Lower lobe of right lung (tissue), 2 donors: ENCODE data around the gene PARP15. TPM values are rescaled to one million over a fixed set of nuclear protein-coding genes. Genes with fewer than 3 reads are reported as not detected.

ENCODE experiments used
- ATAC-seq, 2 donors: fragments of 200-7000 bp; cut with Tn5 transposase; one replicate each; pipeline ENCODE4 v1.9.1; 2020 to 2022; ENCODE audit warnings: mild to moderate bottlenecking in 2 of 2, moderate library complexity in 2 of 2
- DNase-seq: peaks from one replicate; pipeline ENCODE4 v3.0.0-alpha.2; 2020
- H3K27ac ChIP-seq: fragments of 200-600 bp; one replicate; pipeline ENCODE4 v1.8.0; 2022
- H3K27me3 ChIP-seq: fragments of 200-600 bp; one replicate; pipeline ENCODE4 v1.8.0; 2022; ENCODE audit warnings: low read depth
- H3K36me3 ChIP-seq: fragments of 200-600 bp; one replicate; pipeline ENCODE4 v1.8.0; 2022; ENCODE audit warnings: mild to moderate bottlenecking
- H3K4me1 ChIP-seq: fragments of 200-600 bp; one replicate; pipeline ENCODE4 v1.8.0; 2022
- H3K4me3 ChIP-seq: fragments of 200-600 bp; one replicate; pipeline ENCODE4 v1.8.0; 2022; ENCODE audit warnings: mild to moderate bottlenecking
- H3K9me3 ChIP-seq: fragments of 200-600 bp; one replicate; pipeline ENCODE4 v1.8.0; 2022
- intact Hi-C: fragments of 100-400 bp; cut with DNase I; formaldehyde crosslinking; loops from one replicate; pipeline ENCODE4 v1.11.0; 2022
- total RNA-seq: library from RNA; stranded (reverse); fragmentation: NEBNext Ultra II Directional; extraction: Animal tissue kit (Norgen Biotek cat#: 25700); gene quantifications from one replicate; pipeline ENCODE4 v1.2.1, GENCODE V29; 2021
- TF ChIP-seq, protein P1 (sequence below): fragments of 200-600 bp; IDR thresholded peaks from one replicate; pipeline ENCODE4 v1.8.0; 2022; ENCODE audit warnings: antibody characterized with exemption, mild to moderate bottlenecking
- donor health status: DM: no; HTN: yes; CAD: no; lungs with severe emphysema.

The PARP15 gene
- total RNA-seq, 1 donor from 2014 or later = 11.4 TPM

DNA sequence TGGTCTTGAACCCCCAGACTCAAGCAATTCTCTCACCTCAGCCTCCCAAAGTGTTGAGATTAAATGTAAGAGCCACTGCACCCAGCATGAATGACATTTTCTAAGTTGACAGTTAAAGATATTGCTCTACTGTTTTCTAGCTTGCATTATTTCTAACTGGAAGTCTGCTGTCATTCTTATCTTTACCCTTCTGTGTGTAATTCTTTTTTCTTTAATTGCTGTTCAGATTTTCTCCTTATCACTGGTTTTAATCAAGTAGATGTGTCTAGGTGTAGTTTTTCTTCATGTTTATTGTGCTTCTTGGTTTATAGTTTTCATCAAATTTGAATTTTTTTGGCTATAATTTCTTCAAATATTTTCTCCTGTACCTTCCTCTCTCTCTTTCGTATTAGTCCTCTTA, 4.9 kb downstream of the PARP15 start:
- Histone ChIP-seq H3K27ac (no peak overlapping the region), H3K9me3 (peaks cover 16% of the 10 kb centered on the region), H3K27me3 (no peaks in the 10 kb centered on the region), H3K36me3 (no peaks in the 10 kb centered on the region), H3K4me1 (peaks cover 9% of the 10 kb centered on the region), H3K4me3 (no peak overlapping the region)
- DNase-seq (no peak), ATAC-seq (no peak)
- TF ChIP-seq, protein P1, sequence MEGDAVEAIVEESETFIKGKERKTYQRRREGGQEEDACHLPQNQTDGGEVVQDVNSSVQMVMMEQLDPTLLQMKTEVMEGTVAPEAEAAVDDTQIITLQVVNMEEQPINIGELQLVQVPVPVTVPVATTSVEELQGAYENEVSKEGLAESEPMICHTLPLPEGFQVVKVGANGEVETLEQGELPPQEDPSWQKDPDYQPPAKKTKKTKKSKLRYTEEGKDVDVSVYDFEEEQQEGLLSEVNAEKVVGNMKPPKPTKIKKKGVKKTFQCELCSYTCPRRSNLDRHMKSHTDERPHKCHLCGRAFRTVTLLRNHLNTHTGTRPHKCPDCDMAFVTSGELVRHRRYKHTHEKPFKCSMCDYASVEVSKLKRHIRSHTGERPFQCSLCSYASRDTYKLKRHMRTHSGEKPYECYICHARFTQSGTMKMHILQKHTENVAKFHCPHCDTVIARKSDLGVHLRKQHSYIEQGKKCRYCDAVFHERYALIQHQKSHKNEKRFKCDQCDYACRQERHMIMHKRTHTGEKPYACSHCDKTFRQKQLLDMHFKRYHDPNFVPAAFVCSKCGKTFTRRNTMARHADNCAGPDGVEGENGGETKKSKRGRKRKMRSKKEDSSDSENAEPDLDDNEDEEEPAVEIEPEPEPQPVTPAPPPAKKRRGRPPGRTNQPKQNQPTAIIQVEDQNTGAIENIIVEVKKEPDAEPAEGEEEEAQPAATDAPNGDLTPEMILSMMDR = no peak
- intact Hi-C loops = no loop called here

DNA sequence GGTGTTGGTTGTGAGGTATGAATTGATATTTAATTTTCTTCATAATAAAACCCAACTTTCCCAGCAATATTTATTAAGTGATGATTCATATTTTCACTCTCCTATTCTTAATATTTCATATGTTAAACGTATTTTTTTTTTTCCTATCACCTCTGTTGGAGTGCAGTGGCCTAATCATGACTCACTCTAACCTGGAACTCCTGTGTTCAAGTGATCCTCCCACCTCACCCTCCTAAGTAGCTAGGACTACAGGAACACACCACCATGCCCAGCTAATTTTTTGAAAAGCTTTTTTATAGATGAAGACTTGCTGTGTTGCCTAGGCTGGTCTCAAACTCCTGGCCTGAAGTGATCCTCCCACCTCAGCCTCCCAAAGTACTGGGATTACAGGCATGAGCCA, 8.6 kb downstream of the PARP15 start:
- TF ChIP-seq, protein P1 = no peak
- DNase-seq (no peak), ATAC-seq (no peak)
- intact Hi-C loops = no loop called here
- no peak overlapping the region for H3K27ac ChIP-seq
- H3K9me3 ChIP-seq = peaks cover 16% of the 10 kb centered on the region
- no peaks in the 10 kb centered on the region for H3K27me3 ChIP-seq
- H3K36me3 ChIP-seq = no peaks in the 10 kb centered on the region
- no peaks in the 10 kb centered on the region for H3K4me1 ChIP-seq
- H3K4me3 ChIP-seq = no peak overlapping the region

DNA sequence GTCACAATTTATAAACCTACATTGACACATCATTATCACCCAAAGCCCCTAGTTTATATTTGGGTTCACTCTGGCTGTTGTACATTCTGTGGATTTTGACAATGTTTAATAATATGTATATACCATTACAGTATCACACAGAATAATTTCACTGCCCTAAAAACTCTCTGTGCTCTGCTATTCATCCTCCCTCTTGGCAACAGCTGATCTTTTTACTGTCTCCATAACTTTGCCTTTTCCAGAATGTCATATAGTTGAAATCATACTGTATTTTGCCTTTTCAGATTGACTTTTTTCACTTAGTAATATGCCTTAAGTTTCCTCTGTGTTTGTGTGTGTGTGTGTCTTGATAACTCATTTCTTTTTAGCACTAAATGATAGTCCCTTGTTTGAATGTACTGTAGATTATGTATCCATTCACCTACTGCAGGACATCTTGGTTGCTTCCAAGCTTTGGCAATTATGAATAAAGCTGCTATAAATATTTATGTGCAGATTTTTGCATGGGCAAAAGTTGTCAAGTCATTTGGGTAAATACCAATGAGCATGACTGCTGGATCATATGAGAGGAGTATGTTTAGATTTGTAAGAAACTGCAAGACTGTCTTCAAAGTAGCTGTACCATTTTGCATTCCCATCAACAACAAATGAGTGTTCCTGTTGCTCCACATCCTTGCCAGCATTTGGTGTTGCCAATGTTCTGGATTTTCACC, 9.5 kb downstream of the PARP15 start:
- intact Hi-C loops = no loop called here
- no peak for DNase-seq

DNA sequence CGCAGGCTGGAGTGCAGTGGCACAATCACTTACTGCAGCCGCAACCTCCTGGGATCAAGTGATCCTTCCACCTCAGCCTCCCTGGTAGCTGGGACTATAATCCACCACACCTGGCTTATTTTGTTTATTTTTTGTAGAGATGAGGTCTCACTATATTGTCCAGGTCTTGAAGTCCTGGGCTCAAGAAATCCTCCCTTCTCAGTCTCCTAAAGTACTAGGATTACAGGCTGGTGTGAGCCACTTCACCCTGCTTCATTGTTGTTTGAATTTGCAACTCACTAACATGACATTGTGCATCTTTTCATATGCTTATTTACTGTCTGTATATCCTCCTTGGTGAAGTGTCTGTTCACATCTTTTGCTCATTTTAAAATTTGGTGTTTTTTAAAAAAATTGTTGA, 10.1 kb downstream of the PARP15 start:
- Histone ChIP-seq H3K27me3 (no peaks in the 10 kb centered on the region), H3K4me3 (no peak overlapping the region), H3K27ac (no peak overlapping the region), H3K4me1 (no peaks in the 10 kb centered on the region), H3K9me3 (peaks cover 5% of the 10 kb centered on the region), H3K36me3 (no peaks in the 10 kb centered on the region)
- DNase-seq (no peak), ATAC-seq (no peak)
- intact Hi-C loops = no loop called here
- TF ChIP-seq, protein P1 = no peak

More for the DNA sequence above, 9.5 kb downstream of the PARP15 start:
- TF ChIP-seq, protein P1 = no peak
- Histone ChIP-seq H3K4me1 (no peaks in the 10 kb centered on the region), H3K27me3 (no peaks in the 10 kb centered on the region), H3K36me3 (no peaks in the 10 kb centered on the region), H3K27ac (no peak overlapping the region), H3K9me3 (peaks cover 11% of the 10 kb centered on the region), H3K4me3 (no peak overlapping the region)
- no peak for ATAC-seq

DNA sequence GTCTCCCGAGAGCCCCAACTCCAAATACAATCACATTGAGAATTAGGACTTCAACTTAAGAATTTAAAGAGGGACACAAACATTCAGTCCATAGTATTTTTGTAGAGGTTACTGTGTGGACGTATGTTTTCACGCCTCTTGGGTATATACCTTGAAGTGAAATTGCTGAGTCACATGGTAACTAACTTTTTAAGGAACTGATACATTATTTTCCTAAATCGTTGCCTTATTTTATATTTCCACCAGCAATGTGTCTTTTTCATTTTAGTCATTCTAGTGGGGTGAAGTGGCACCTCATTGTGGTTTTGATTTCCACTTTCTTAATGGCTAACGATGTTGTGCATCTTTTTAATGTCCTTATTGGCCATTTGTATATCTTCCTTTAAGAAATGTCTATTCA, 11.8 kb downstream of the PARP15 start:
- TF ChIP-seq, protein P1 = no peak
- no peaks in the 10 kb centered on the region for H3K9me3 ChIP-seq
- intact Hi-C loops = no loop called here

More for the DNA sequence above, 11.8 kb downstream of the PARP15 start:
- no peaks in the 10 kb centered on the region for H3K36me3 ChIP-seq
- H3K27me3 ChIP-seq = no peaks in the 10 kb centered on the region
- H3K4me1 ChIP-seq = no peaks in the 10 kb centered on the region
- ATAC-seq = no peak
- no peak for DNase-seq
- no peak overlapping the region for H3K4me3 ChIP-seq
- H3K27ac ChIP-seq = no peak overlapping the region
